Measurements from ENCODE around the gene ARL16.

The ARL16 gene

DNA sequence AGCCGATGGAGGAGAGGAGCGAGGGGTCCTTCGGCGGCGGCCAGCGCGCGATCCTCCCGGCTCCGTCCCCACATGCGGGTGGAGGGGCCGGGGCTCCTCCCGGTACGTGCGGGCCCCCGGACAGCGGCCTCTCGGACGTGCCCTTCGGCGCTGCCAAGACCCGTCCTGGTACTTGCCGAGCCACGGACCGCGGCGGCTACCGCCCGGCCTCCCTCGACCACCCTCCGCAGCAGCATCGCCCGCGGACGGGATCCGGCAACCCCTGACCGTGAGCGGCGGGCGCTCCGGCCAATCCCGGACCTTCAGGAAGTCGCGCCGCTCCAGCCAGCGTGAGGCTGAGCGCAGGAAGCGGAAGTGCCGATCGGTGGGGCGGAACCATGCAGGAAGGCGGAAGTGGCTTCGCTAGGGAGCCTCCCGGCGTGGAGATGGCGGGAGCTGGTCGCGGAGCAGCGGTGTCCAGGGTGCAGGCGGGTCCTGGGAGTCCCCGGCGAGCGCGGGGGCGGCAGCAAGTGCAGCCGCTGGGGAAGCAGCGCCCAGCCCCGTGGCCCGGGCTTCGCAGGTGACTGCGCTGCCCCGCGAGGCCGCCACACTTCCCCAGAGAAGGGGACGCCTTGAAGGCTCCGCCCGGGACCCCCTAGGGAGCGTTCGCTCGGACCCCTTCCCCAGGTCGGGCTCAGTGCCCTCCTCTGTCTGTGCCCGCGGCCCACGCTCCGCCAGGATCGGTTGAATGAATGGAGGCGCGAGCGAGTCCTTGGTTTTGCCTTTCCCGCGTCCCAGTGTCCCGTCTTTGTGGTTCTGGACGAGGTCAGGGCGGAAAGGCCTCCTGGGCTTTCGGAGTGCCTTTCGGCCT lies 17.0 kb downstream of the ARL16 start, which contains the start of the genes CCDC137 and OXLD1:
Gene CCDC137 (plus strand): TSS at position 396 of the 850 bp plus-strand sequence. CDS start 30 bp downstream, at position 426.
Gene OXLD1 (minus strand): TSS at position 264 of the 850 bp plus-strand sequence. CDS start 28 bp downstream, at position 236.
- peak; percentile 91 to 92 for DNase-seq

DNA sequence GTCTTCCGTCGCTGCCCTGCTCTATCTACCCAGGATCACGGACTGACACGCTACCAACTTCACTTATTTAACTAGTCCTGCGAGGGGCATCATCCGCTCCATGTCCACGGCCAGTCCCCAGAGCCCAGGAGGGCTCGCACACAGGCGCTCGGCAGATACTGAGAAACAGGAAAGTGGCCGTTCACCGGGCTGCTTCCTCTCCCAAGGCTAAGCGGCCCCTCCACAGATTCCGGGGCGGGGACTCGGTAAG lies 17.6 kb downstream of the ARL16 start:
- DNase-seq, result peak in 1 of 2 donors; percentile 19

DNA sequence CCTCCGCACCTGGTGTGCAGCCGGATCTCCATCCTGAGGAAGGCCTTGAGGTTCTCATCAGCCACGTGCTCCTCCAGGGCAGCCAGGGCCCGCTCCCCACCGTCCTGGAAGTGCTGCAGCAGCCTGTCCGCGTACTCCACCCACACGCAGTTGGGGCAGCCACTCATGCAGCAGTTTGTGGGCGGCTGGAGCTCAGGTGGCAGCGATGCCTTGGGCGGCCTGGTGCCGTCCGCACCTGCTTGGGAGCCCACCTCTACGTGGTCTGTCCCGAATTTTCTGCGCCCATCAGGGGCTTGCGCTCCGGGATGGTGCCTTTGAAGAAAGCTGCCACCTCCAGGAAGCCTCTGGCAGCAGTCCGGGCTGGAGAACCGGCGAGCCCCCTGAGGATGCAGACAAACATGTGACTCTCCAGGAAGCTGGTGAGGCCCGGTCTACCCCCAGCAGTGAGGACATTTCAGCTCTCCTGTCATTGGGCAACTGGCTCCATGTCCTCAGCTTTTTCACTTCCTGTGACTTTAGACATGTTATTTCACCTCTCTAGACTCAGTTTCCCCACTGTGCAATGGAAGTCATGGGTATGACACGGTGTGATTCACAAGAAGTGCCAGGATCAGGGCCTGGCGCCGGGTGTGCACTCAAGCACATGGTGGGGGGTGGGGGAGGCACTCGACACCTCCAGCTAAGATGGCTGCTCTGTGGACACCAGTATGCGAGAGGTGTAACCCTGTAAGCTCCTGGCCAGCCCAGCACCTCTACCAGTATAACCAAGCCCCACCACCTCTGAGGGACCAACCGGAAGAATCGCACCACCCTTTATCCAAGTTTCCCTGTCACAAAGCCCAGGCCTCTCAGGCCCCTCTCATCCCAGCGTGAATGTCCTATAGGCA lies 18.1 kb downstream of the ARL16 start:
- peak; percentile 34 to 43 for DNase-seq

DNA sequence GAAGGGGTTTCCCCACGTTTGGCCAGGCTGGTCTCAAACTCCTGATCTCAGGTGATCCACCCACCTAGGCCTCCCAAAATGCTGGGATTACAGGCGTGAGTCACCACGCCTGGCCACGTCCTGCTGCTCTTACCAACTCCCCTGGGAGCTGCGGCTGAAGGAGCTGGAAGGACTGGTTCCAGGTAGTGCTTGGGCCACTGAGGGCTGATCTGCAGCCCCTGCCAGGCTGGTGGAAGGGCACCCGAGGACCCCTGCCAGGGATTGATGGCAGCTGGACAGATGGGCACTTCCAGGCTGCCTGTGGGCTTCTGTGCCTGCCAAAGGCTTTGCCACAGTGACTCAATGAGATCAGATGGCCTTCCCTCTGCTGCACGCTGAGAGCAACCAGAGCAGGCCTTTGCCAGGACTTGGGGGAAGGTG lies 19.5 kb downstream of the ARL16 start:
- no peak for DNase-seq

DNA sequence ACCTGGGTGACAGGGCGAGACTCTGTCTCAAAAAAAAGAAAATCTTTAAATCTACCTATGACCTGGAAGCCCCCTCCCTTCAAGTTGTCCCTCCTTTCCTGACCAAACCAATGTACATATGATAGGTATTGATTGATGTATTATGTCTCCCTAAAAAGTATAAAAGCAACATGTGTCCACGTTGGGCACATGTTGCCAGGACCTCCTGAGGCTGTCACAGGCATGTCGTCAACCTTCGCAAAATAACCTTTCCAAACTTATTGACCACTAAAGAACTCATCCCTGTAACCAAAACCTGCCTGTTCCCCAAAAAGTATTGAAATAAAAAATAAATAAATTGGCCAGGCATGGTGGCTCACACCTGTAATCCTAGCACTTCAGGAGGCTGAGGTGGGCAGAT lies 21.6 kb downstream of the ARL16 start:
- DNase-seq, result no peak

DNA sequence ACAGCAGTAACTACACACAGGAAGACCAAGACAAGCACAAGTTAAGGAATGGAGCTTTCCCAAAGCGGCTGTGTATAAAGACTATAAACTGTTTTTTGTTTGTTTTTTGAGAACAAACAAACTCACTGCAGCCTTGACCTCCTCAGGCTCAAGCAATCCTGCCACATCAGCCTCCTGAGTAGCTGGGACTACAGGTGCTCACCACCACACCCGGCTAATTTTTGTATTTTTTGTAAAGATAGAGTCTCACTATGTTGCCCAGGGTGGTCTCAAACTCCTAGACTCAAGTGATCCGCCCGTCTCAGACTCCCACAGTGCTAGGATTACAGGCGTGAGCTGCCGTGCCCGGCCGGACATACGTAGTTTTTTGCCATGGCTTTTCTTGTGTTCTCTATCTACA lies 23.2 kb downstream of the ARL16 start:
- no peak for DNase-seq

DNA sequence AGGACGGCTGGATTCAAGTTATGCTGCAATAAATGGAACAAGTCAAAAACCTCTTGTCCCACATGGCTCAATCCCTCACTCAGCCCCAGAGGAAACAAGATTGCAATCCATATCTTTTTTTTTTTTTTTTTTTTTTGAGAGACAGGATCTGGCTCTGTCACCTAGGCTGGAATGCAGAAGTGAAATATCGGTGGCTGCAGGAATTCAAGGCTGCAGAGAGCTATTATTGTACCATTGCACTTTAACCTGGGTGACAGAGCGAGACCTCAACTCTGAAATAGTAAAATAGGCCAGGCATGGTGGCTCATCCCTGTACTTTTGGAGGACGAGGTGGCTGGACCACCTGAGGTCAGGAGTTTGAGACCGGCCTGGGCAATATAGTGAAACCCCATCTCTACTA lies 24.6 kb downstream of the ARL16 start:
- DNase-seq, result no peak

DNA sequence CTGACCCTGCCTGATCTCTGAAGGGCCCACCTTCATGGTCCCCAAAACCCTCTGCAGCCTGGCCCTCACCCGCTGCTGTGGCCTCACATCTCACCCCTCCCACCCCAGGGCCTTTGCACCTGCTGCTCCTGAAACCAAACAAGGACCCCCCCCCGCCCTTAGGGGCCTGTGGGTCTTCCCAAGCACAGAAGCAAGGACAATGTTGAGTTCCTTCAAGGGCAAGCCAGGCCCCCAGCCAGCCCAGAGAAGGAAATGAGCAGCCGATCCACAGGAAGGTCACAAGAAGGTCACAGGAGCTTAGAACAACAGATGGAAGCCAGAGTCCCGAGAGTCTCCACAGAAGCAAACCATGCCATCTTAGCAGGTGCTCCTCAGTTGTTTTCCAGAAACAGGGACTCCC lies 26.8 kb downstream of the ARL16 start:
- no peak for DNase-seq

DNA sequence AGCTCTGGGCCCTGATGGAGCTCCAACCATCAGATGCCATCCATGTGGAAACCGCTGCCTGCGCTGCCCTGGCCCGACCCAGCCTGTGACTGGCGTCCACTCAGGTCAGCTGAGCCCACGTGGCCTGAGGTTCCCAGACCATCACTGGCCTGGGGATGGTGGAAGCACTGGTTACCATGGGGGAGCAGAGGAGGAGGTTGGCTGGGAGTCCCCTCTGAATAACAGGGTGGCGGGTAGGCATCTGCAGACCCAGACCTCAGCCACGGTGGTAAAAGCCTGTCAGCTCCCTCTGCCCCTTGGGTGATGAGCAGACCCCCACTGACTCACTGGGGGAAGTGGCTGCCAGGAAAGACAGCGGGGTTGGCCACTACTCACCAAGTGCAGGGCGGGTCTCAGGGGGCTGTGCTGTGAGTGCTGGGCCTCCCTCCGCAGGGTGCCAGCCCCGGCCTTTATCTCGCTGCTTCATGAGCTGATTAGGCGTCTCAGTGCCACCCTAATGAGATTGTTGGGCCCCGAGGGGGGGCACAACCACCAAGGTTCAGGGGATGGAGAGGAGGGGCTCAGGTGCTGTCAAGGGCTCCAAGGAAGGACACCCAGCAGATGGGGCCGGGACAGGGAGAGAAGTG lies 27.4 kb downstream of the ARL16 start, which contains the start of gene PDE6G:
Gene PDE6G (minus strand): TSS at position 425 of the 626 bp plus-strand sequence. CDS start 3,237 bp downstream, outside the sequence.
- DNase-seq, result no peak

DNA sequence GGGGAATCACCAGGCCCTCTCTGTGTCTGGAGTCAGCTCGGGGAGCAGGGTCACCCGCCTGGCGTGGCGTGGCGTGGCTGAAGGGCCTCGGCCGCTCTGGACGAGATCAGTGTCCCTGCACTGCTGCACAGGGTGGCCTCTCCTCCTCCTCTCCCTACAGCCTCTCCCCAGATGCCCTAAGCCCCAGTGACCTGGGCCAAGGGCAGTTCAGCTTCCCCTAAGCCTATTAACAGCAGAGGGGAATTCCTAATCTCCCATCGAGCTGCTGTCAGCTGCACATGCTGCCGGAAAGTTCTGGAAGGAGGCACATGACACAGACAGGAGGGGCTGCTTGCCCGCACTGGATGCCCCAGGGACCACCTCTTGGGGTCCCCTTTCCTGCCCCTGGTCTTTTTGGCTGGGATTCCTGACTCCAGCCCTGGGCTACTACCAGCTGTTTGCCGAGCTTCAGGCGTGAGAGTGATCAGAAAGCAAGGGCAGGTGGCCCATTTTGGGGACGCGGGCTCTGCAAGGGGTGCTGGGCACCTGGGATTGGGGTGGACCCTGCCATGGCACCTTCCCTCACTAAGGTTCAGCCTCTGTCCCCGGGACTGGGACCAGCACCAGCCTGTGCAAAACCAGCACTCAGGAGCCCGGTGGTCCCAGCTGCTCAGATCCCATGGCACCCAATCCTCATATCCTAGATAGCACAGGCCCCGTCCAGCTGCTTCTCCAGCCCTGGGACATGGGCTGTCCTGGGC lies 28.0 kb downstream of the ARL16 start:
- DNase-seq, result no peak

DNA sequence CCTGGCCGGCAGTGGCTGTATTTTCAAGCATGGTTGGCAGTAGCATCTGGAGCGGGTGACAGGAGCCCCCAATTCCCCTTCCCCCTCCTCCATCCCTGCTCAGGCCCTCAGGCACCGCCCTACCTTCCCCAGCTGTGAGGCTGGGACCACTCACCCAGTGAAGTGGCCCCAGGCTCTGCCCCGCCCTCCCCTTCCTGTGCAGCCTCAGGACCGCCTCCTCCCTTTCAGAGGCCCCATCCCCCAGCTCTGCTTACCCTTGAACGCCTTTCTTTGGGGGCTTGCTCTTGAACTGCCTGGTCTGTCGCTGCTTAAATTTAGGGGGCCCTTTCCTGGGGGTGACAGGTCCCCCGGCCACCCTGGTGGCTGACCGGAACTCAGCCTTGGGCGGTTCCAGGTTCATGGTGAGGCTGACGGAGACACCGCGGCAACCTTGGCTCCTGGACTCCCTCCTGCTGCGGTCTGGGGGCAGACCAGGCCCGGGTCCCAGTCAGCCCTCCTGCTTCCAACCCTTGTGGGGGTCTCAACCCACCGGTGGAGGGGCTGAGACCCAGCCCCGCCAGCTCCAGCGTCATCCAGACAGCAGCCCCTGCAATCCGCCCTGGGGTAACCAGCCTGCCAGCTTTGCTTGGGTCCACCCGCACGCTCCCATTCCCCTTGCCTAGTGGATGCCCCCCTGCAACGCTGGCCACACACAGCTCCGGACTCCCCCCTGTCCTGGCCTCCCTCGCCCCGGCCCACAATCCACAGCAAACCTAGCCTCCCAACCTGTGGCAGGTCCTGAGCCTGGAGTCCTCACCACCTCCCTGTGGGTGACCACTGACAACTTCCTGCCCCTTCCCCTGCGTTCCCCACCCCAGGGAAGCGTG lies 30.5 kb downstream of the ARL16 start:
- DNase-seq, result peak in 1 of 2 donors; percentile 21

DNA sequence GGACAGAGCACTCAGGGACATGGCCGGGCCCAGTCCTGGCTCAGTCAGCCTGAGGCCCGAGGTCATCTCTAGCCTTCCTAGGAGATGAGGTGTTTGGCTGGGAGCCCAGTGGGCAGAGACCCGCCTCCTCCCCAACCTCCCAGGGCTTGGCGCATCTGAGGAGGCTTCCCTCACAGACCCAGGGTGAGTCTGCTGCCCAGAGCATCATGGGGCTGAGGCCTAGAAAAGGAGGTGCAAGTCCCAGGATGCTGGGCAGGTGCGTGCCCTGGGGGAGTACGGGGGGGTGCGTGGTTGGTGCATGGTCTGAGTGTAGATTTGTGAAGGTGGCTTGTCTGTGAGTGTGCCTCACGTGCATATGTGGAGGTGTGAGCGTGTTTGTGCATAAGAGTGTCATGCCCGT lies 31.9 kb downstream of the ARL16 start:
- DNase-seq, result no peak

DNA sequence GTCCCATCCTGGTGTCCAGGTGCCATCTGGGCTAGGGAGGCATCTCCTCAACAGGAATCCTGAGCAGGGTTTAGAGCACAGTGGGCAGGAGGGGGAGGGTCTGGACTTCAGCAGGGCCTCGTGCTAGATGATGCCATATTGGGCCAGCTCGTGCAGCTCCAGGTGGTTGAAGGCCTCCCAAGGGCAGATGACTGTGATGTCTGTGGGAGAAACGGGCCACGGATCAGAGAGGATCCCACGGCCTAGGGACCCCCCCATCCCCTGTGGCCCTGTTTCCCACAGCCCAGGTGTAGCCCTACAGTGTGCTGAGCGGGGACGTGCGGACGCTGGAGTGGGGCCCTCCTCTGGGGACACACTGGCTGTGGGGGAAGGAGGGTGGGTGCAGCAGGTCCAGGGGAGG lies 32.6 kb downstream of the ARL16 start:
- no peak for DNase-seq

DNA sequence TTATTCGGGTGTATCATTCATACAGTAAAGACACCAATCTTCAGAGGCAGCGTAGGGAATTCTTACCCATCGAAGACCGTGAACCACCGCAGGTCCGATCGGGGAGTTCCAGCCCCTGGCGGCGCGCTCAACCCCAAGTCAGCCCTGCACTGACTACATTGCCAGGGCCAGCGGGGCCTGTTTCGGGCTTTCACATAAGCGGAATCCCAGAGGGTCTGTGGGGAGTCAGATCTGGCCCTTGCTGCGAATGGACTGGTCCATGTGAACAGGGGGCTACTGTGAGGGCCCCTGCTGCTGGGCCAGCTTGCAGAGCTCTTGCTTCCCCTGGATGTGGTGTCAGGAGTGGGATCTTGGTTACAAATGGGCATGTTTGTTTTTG lies 34.9 kb downstream of the ARL16 start:
- DNase-seq, result no peak

DNA sequence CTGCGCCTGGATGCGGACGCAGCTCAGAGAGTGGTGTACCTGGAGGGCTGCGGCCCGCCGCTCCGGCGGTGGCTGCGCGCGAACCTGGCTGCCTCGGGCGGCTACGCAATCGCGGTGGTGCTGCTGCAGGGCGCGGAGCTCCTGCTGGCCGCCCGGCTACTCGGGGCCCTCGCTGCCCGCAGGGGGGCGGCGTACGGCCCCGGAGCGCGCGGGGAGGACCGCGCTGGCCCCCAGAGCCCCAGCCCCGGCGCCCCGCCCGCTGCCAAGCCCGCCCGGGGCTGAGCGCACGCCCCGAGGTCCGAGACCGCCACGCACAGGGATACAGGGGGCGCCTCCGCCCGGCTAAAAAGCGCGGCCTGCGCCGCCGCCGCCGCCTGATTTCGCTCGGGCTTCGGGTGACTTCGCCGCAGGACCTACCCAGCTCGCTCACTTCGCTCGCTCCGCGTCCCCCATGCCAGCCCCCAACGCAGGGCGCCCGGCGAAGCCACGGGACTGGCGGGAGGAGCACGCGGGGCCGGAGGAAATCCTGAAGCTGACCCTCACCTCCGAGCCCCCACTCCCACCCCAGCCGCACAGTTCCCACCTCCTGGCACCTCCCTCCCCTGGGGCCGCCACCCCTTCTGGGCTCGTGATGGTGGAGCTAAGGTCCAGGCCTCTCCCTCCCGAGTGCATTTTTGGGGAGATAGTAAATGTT lies 35.4 kb downstream of the ARL16 start:
- DNase-seq, result no peak

DNA sequence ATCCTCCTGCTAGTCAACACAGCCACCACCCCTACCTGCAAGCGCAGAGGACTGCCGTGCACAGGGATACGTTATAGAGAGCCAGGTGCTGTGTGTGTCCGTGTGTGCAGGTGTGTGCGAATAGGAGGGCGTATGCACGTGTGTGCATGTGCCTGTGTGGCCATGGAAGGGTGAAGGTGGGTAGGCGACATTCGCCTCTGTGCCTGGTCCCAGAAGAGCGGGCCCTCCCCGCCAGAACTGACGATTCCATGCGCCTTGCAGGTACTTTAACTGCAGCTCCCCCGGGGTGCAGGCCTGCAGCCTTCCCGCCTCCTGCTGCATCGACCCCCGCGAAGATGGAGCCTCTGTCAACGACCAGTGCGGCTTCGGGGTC lies 36.0 kb downstream of the ARL16 start:
- DNase-seq, result no peak

DNA sequence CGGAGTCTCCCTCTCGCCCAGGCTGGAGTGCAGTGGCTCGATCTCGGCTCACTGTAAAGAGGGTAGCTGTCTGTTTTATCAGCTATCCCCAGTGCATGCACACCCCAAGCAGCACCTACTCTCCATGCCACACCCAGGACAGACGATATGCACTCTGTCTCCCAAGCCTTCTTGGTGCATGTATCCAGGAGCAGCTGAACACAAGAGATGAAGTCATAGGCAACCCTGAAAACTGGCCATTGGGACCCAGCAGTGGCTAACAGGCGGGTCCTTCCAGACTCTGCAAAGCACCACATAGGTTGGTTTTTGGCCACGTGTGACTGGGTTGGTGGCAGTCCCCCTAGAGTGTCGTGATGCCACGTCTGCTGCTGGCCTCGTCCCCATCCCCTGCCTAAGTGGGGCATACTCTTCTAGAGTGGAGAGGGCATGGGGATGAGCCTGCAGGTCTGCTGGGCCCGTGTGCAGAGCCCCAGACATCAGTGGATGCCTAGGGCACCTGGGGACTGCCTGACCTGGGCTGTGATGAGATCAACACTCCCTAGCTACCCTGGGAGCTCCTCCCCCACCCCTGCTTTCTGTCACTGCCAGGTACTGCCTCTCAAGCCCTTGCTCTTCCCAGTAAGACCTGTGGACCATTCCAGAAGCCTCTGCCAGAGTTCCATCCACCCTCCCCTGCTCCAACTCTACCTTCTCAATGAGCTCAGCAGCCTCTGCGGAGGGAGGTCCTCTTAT lies 36.6 kb downstream of the ARL16 start:
- no peak for DNase-seq

DNA sequence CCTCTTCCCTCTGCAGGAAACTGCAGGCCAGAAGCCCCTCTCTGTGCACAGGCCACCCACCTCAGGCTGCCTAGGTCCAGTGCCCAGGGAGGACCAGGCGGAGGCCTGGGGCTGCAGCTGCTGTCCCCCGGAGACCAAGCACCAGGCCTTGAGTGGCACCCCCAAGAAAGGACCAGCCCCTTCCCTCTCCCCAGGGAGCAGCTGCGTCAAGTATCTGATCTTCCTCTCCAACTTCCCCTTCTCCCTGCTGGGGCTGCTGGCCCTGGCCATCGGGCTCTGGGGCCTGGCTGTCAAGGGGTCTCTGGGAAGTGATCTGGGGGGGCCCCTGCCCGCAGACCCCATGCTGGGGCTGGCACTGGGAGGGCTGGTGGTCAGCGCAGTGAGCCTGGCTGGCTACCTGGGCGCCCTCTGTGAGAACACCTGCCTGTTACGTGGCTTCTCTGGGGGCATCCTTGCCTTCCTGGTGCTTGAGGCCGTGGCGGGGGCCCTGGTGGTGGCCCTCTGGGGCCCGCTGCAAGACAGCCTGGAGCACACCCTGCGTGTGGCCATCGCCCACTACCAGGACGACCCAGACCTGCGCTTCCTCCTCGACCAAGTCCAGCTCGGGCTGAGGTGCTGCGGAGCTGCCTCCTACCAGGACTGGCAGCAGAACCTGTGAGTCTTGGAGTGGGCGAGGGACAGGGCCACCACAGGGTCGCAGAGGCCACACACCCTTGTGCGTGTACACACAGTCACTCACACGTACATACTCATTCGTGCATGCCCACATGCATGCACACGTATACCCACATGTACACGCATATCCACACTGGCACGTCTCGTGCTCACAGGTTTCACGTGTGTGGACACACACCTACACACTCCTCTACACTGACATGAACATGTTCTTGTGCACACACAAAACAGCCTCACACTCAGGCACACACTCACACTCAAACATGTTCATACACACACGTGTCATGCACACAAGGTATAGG lies 38.3 kb downstream of the ARL16 start:
- no peak for DNase-seq

DNA sequence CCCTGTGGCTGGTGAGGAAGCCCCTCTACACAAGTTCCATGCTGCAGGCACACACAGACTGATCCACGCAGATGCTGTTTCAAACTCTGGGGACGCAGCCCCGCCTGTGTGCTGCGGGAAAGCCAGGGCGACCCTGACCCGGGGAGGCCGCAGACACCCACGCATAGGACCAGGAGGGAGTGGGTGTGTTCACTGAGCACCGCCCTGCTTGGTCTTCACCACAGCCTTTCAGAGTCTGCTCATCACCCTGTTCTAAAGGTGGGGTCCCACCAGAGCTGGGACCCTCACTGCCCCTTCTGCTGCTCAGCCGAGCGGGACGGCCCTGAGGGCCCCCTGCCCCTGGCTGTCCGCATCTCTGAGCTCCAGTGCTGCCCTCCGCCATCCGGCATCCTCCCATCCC lies 39.1 kb downstream of the ARL16 start:
- DNase-seq, result no peak
